ENCODE measurements around the gene CCDC28B. TPM values are rescaled to one million over a fixed set of nuclear protein-coding genes. Genes with fewer than 3 reads are reported as not detected.
A peak's percentile ranks its signal among the peaks of the same experiment; 100 is the strongest.

Gene CCDC28B
- total and polyA plus RNA-seq, 9 donors, result 2.3 to 9.4 (median 6.2) TPM

DNA sequence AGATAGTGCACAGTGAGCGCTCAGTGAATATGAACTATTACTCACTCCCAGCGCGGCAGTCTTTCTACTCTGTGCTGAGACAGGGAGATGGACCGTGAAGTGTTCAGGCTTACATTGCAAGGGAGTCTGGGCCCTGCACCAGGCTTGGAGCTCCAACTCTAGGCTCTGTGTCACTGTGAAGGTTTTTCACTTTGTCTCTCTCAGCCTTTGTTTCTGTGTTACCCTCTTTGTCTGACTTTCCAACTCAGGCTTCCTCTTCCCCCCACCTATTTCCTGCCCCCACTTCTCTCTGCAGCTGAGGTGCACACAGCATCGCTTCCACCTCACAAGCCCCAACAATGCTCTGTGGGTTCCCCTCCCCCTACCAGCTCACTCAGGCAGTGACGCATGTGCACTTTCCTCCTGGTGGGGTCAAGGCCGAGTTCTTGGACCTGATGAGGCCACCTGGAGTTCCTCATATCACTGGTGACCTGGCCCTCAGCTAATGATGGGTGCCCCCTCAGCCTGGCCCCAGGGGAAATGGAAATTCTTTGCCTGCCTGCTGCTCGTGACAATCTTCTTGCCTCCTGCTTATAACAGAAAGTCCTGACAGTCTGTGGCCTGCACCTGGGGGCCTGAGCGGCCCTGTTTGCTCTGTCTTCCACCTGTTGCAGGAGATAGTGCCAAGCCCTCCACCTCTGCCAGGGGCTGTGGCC is 49.6 kb downstream of the CCDC28B start:
- intact Hi-C loops (cut with DNase I), result loop anchor here in 1 of 4 donors (10.0 kb wide), 1 partner anchor 115 kb away; the partner anchor contains the start of genes FAM229A and TSSK3
- Histone ChIP-seq H3K36me3 (no peaks in the 10 kb centered on the region), H3K4me1 (ENCODE audit: insufficient read depth) (peaks cover 12% of the 10 kb centered on the region), H3K4me3 (no peak overlapping the region), H3K27ac (no peak overlapping the region), H3K9me3 (no peaks in the 10 kb centered on the region), H3K27me3 (no peaks in the 10 kb centered on the region)
- DNase-seq, result peak in 4 of 5 donors; percentile 34 to 62 (median 42)
- 47 to 56% (median 51%) methylated on average over 9 of the region's 9 CpGs for WGBS, 3 donors
- no peak for TF ChIP-seq POLR2A (IDR thresholded peaks at IDR 0.05)
- TF ChIP-seq, protein P1, sequence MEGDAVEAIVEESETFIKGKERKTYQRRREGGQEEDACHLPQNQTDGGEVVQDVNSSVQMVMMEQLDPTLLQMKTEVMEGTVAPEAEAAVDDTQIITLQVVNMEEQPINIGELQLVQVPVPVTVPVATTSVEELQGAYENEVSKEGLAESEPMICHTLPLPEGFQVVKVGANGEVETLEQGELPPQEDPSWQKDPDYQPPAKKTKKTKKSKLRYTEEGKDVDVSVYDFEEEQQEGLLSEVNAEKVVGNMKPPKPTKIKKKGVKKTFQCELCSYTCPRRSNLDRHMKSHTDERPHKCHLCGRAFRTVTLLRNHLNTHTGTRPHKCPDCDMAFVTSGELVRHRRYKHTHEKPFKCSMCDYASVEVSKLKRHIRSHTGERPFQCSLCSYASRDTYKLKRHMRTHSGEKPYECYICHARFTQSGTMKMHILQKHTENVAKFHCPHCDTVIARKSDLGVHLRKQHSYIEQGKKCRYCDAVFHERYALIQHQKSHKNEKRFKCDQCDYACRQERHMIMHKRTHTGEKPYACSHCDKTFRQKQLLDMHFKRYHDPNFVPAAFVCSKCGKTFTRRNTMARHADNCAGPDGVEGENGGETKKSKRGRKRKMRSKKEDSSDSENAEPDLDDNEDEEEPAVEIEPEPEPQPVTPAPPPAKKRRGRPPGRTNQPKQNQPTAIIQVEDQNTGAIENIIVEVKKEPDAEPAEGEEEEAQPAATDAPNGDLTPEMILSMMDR (IDR thresholded peaks at IDR 0.05), result no peak

DNA sequence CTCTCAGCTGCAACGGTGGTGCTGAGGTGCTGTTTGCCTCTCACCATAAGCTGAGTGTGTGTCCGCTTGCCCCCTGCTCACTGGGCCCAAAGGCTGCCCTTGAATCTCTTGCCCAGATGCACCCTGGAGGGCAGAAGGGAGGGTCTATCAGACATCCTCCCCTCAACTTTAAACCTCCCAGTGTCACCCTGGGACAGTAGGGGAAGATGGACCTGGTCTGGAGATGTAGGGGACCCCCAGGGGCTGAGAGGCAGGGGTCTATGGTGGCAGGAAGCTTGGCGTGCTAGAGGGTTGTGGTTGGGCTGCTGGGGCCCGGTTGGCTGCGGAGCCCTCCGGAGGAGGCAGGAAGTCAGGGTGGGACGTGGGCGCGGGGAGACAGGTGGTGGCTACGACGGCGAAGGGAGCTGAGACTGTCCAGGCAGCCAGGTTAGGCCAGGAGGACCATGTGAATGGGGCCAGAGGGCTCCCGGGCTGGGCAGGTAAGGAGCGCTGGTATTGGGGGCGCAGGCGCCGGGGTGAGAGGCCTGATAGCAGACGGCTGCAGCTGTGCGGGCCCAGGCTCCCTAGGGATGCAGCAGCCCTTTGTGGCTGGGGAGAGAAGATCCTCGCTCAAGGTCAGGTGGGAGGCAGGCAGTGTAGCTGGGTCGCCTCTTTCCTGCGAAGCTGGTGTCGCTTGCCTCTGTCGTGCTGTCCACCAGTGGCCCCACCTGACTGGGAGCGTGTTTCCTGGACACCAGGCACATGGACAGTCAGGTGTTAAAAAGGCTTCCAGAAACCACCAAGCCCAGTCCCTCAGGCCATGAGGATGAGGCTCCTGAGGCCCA is 50.7 kb downstream of the CCDC28B start, which contains the start of gene LCK:
Gene LCK, plus strand, starts transcription at position 373 of the 824 bp plus-strand sequence. CDS start 23,065 bp downstream, outside the sequence.
- Histone ChIP-seq H3K27ac (no peak within 1 kb of the TSS), H3K4me3 (no peak within 1 kb of the TSS)
- WGBS, 3 donors, result 66 to 77% (median 76%) methylated on average over 25 of the region's 25 CpGs

More for the DNA sequence above, 50.7 kb downstream of the CCDC28B start, which contains the start of gene LCK:
- no peaks in the 10 kb centered on the region for H3K36me3 ChIP-seq
- peaks cover 12% of the 10 kb centered on the region for H3K4me1 ChIP-seq (ENCODE audit: insufficient read depth)
- no peak for DNase-seq
- TF ChIP-seq, protein P1 (IDR thresholded peaks at IDR 0.05), result no peak
- TF ChIP-seq POLR2A (IDR thresholded peaks at IDR 0.05), result no peak
- no peak for TF ChIP-seq EP300 (IDR thresholded peaks at IDR 0.05)
- intact Hi-C loops (cut with DNase I), result no loop called here
- no peaks in the 10 kb centered on the region for H3K9me3 ChIP-seq
- no peaks in the 10 kb centered on the region for H3K27me3 ChIP-seq

Other genes with a start within 250 kb of the CCDC28B start
- gene KHDRBS1, start 186.7 kb upstream of the CCDC28B start, total RNA-seq, result 100 to 1,000 TPM in 5 of 7 donors, 10 to 100 TPM in 2; 84.3 to 184 (median 164) TPM
- gene KHDRBS1, start 186.7 kb upstream of the CCDC28B start, polyA plus RNA-seq, result 100 to 1,000 TPM; 137 to 138 TPM
- gene TMEM39B, start 127.7 kb upstream of the CCDC28B start, total RNA-seq, result 10 to 100 TPM in 5 of 7 donors, 1 to 10 TPM in 2; 3.0 to 23.5 (median 15.2) TPM
- 10 to 100 TPM in 1 of 2 donors, 1 to 10 TPM in 1; 7.4 to 16.1 TPM for gene TMEM39B, start 127.7 kb upstream of the CCDC28B start, polyA plus RNA-seq
- gene KPNA6, start 92.5 kb upstream of the CCDC28B start, total RNA-seq, result 10 to 100 TPM; 18.4 to 57.7 (median 47.7) TPM
- 10 to 100 TPM in 1 of 2 donors, 1 to 10 TPM in 1; 9.3 to 26.9 TPM for gene KPNA6, start 92.5 kb upstream of the CCDC28B start, polyA plus RNA-seq
- 10 to 100 TPM; 24.3 to 71.9 (median 50.0) TPM for gene TXLNA, start 20.9 kb upstream of the CCDC28B start, total RNA-seq
- gene TXLNA, start 20.9 kb upstream of the CCDC28B start, polyA plus RNA-seq, result 10 to 100 TPM; 23.9 to 33.2 TPM
- gene IQCC, start 5.1 kb downstream of the CCDC28B start, total RNA-seq, result 1 to 10 TPM; 2.3 to 3.6 (median 2.6) TPM
- gene IQCC, start 5.1 kb downstream of the CCDC28B start, polyA plus RNA-seq, result 1 to 10 TPM; 2.3 to 4.7 TPM
- 10 to 100 TPM in 1 of 7 donors, 1 to 10 TPM in 1, under 1 TPM in 2, not detected in 3; 0.22 to 13.3 (median 0.99) TPM for gene DCDC2B, start 8.5 kb downstream of the CCDC28B start, total RNA-seq
- gene DCDC2B, start 8.5 kb downstream of the CCDC28B start, polyA plus RNA-seq, result under 1 TPM in 1 of 2 donors, not detected in 1; 0.05 TPM
- 10 to 100 TPM; 11.6 to 34.6 (median 24.6) TPM for gene TMEM234, start 21.8 kb downstream of the CCDC28B start, total RNA-seq
- 10 to 100 TPM in 1 of 2 donors, 1 to 10 TPM in 1; 9.4 to 13.8 TPM for gene TMEM234, start 21.8 kb downstream of the CCDC28B start, polyA plus RNA-seq
- gene EIF3I, start 21.8 kb downstream of the CCDC28B start, total RNA-seq, result 100 to 1,000 TPM; 140 to 194 (median 161) TPM
- gene EIF3I, start 21.8 kb downstream of the CCDC28B start, polyA plus RNA-seq, result 100 to 1,000 TPM; 189 to 272 TPM
- 1 to 10 TPM in 6 of 7 donors, not detected in 1; 1.5 to 7.8 (median 3.6) TPM for gene FAM167B, start 46.6 kb downstream of the CCDC28B start, total RNA-seq
- gene FAM167B, start 46.6 kb downstream of the CCDC28B start, polyA plus RNA-seq, result 1 to 10 TPM; 2.3 to 3.4 TPM
- 1 to 10 TPM in 3 of 7 donors, under 1 TPM in 4; 0.35 to 1.4 (median 0.92) TPM for gene LCK, start 50.7 kb downstream of the CCDC28B start, total RNA-seq
- 1 to 10 TPM in 1 of 2 donors, under 1 TPM in 1; 0.69 to 2.8 TPM for gene LCK, start 50.7 kb downstream of the CCDC28B start, polyA plus RNA-seq
- 100 to 1,000 TPM in 1 of 7 donors, 10 to 100 TPM in 6; 52.9 to 107 (median 89.2) TPM for gene HDAC1, start 91.5 kb downstream of the CCDC28B start, total RNA-seq
- 100 to 1,000 TPM in 1 of 2 donors, 10 to 100 TPM in 1; 66.7 to 101 TPM for gene HDAC1, start 91.5 kb downstream of the CCDC28B start, polyA plus RNA-seq
- 100 to 1,000 TPM; 105 to 667 (median 335) TPM for gene MARCKSL1, start 135.6 kb downstream of the CCDC28B start, total RNA-seq
- 100 to 1,000 TPM; 226 to 268 TPM for gene MARCKSL1, start 135.6 kb downstream of the CCDC28B start, polyA plus RNA-seq
- 10 to 100 TPM in 6 of 7 donors, 1 to 10 TPM in 1; 9.1 to 27.0 (median 15.5) TPM for gene FAM229A, start 161.9 kb downstream of the CCDC28B start, total RNA-seq
- 10 to 100 TPM in 1 of 2 donors, 1 to 10 TPM in 1; 3.0 to 13.2 TPM for gene FAM229A, start 161.9 kb downstream of the CCDC28B start, polyA plus RNA-seq
- 10 to 100 TPM in 1 of 7 donors, 1 to 10 TPM in 6; 2.5 to 12.4 (median 4.0) TPM for gene TSSK3, start 161.9 kb downstream of the CCDC28B start, total RNA-seq
- gene TSSK3, start 161.9 kb downstream of the CCDC28B start, polyA plus RNA-seq, result 1 to 10 TPM in 1 of 2 donors, under 1 TPM in 1; 0.78 to 4.2 TPM
- 100 to 1,000 TPM in 1 of 7 donors, 10 to 100 TPM in 6; 54.9 to 107 (median 73.0) TPM for gene BSDC1, start 193.8 kb downstream of the CCDC28B start, total RNA-seq
- 10 to 100 TPM; 60.5 to 60.7 TPM for gene BSDC1, start 193.8 kb downstream of the CCDC28B start, polyA plus RNA-seq

All from ovary (tissue), 9 donors.